ENCODE measurements around the gene SLC22A16.

The SLC22A16 gene

GRCh38 chr6:110399219-110400071 is 77.0 kb downstream of the SLC22A16 start:
- no peak for DNase-seq

DNA sequence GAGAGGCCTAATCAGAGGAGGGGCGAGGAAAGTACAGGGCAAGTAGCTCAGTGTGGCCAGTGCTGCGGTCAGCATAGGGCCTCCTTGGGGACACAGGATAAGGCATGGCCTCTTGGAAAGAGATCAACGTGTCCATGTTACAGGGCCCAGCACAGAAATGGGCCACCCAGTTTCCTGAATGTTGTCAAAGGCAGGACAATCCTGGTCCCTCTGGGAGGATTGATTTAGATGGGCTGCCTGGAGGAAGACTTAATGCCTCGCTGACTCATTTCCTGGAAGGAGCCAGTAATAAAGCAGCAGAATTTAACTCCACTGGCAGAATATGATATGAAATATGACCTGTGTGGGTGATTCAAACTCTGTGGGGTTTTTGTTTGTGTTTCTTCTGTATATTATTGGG is 77.6 kb downstream of the SLC22A16 start:
- no peak for DNase-seq

- DNase-seq = no peak
Measured at GRCh38 chr6:110395221-110395620, 81.2 kb downstream of the SLC22A16 start.

- no peak for DNase-seq
Measured at GRCh38 chr6:110394409-110394808, 82.0 kb downstream of the SLC22A16 start.

- no peak for DNase-seq
Measured at GRCh38 chr6:110392727-110393126, 83.7 kb downstream of the SLC22A16 start.

- no peak for DNase-seq
Measured at GRCh38 chr6:110390404-110390803, 86.0 kb downstream of the SLC22A16 start.

DNA sequence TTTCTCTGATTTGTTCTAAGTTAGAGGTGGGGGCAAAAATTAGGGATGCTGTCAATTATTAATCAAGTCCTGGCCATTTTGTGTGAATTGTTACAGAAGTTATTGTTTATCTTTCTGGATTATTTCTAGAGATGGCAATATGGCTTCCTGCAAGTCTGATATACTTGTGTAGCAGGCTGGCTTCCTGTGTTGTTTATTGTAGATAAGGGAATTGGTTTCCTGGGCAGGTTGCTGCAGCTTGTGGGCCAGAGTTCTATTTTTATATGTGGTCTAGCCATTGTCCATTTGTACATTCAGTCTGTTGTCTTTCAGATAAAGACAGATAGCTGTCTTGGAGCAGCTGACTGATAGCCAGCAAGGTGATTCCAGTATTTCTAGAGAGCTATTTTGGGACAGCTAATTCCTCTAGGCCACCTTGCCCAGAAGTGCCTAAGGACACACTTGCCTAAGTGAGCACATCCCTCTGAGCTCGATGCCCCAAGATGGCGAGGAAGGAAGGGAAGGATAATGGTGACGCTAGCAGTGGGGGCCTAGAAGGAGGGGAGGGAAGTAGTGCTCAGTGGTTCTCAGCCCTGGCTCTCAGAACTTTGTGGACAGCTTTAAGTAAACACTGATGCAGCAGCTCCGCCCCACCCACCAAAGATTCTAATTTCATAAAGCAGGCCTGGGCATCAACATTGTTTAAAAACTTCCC is 86.6 kb downstream of the SLC22A16 start:
- DNase-seq = no peak

DNA sequence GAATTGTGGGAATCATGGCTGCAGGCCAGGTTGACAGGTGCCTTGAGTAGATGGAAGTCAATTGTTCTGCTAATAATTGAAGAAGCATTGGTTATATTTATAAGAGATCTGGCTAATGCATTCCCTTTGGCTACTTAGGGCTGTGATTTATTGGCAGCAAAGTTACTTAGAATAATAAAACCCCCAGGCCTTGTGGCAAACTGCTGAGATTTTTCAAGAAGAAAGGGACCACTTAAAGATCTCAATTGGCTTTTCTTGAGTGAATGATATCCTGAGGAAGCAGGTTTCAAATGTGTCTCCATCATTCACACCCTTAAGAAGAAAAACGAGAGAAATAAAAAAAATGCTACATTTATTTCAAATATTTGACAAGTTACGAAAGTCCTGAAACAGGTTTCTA is 88.4 kb downstream of the SLC22A16 start:
- DNase-seq = peak in 1 of 3 experiments; percentile 37

- no peak for DNase-seq
Measured at GRCh38 chr6:110385458-110385863, 91.0 kb downstream of the SLC22A16 start.

GRCh38 chr6:110378552-110378951 is 97.9 kb downstream of the SLC22A16 start:
- no peak for DNase-seq

All from NCI-H1417 (cell line).